NCI-H128 (cell line): Measurements from ENCODE around the gene ALOX5AP.

Experiments
- DNase-seq: peaks from one replicate; lab custom pipeline; 2025; ENCODE audit not compliant: unreplicated experiment; lab: John Stamatoyannopoulos, UW

Gene ALOX5AP

DNA sequence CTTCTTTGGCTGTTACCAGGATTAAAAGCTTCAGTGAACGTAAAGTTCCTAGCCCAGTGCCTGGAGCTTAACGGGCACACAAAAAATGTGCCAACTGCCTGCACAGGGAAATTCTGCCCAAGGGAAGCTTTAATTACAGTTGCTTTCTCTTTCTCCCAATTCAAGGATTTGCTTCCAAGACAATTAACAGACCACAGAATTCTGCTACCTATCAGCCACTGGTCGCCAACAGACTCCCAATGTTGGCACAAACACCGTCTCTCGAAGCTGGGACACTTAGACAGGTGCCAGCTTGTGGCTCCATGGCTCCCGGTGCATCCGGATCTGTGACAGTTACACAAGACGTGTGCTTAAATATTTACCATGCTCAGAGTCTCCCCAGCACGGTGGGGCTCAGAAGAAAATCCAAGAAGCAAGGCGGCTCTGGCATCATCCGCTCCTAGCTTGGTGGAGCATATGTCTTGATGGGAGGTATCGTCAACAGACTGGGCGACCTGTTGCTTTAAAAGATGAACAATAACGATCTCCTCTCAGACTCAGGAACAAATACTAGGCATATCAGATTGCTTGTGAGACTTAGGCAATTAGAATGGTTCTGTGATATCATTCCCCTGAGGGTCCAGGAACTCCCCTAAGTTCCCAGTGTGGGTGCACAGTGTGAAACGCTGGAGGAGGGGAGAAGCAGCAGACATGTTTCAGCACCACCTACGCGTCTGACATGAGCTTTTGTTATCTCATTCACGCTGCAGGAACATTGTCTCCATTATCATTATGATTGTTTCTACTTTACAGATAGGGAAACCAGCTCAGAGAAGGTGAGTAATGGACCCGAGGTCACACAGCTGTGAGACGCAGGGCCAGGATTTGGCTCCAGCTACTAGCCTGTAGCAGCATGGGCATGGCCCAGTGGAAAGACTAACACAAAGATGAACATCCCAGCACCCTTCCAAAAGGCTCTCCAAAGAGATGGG, 61.6 kb downstream of the ALOX5AP start:
- DNase-seq = no peak

GRCh38 chr13:30797847-30798535, 62.6 kb downstream of the ALOX5AP start:
- DNase-seq = no peak

- no peak for DNase-seq
These were observed 63.5 kb downstream of the ALOX5AP start for GRCh38 chr13:30798776-30799355.

DNA sequence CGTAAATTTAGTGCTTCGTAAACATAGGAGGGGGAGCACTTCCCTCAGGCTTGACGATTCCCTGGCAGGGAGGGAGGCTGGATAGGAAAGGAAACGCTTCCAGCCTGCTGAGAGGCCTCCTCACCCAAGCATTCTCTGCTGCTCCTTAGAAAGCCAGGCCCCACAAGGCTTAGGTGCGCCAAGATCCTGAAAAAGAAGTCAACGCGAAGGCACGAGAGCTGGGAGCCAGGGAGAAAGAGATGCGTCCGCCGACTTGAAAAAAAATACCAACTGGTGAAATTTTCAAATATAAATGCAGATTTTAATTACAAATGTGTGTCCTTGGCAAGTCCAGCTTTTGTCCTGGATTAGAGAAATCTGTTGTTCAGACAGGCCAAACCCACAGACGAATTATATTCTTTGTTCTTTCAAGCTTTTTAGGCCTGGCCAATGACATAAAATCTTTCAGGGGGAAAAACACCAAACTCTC, 64.0 kb downstream of the ALOX5AP start:
- no peak for DNase-seq

DNA sequence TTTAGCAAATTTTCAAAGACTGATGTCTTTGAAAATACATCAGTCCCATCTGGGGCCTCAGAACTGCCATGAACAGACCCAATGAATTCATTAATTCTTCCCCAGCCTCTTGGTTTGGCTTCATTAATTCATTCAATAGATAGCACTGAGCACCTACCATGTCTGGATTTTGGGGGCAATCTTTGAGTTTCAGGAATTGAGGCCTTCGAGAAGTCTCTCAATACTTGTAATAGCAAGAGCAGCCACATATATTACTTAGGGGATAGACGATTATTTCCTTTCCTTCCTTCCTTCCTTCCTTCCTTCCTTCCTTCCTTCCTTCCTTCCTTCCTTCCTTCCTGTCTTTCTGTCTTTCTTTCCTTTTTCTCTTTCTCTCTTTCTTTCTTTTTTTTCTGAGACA, 64.8 kb downstream of the ALOX5AP start:
- DNase-seq = no peak

- DNase-seq = no peak
These were observed 67.2 kb downstream of the ALOX5AP start for GRCh38 chr13:30802501-30802900.

DNA sequence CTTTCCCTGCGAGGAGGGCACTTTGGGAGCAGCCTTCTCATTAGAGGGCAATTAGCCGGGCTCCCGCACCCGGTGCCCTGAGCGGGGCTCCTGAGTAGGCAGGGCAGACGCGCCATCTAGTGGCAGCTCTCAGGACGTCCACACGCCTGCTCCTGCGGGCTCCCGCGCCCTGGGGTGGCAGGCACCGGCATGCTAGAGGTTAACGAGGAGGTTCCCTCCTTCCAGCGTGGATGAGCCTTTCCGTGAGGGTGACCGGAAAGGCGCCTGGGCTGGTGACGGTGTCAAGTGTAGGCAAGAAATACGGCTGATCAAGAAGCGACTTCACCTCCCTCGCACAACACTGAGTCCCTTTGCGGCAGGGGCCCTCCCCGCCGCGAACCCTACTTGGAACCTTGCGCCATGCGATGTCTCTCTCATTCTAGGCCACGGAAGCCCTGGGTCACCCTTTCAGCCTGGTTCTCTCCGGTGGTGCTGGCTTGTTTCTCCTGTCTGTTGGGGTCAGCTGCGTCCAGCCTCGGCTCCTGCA, 67.7 kb downstream of the ALOX5AP start:
- peak; percentile 61 for DNase-seq

DNA sequence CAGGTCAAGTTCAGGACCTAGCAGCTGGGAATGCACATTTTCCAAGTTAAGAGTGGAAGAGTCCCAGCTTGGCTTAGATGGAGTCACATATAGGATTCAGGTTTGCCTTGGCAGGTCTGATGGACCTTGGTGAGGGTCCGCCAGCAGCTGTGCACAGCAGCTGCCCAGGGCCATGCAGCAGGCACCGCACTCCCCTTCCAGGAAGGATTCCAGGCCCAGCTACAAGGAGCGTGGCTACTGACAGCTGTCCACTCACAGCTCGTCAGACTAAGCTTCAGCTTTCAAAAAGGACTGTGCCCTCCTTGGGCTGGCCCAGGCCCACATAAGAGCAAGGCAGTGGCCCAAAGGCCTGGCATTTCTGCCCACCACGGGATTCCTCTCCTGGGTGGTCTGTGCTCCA, 68.4 kb downstream of the ALOX5AP start:
- DNase-seq = no peak

DNA sequence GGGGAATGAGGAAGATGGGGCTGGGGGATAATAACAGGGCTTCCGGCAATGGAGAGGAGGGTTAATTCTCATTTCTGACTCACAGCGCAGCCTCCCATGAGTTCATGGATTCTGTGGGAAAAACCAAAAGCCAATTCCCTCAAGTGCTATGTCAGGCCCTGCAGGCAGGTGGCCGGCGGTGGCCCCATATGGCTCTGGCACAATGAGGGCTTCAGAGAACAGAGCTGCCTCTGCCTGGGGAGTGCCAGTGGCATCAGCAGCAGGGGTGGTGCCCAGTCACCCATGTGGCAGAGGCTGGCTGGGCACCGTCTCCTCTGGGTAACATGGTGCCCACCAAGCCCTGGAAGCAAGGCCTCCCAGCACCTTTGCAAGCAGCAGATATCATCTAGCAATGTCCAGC, 69.1 kb downstream of the ALOX5AP start:
- no peak for DNase-seq

DNA sequence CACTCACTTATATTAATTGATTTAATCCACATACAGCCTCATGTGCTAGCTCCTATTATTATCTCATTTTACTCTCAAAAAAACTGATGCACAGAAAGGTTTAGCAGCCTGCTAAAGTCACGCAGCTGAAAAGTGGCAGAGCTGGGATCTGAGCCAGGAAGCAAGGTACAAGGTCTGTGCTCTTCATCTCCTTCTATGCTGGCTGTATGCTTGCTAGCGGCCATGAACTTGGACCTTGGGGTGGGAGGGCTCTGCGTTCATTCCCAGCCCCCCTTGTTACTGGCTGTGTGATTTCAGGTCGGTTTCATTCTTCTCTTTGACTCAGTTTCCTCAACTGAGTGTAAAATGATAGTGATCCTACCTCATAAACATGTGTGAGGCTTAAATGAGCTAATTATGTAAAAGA, 69.8 kb downstream of the ALOX5AP start:
- DNase-seq = no peak

GRCh38 chr13:30805603-30806011, 70.3 kb downstream of the ALOX5AP start:
- DNase-seq = no peak

- no peak for DNase-seq
These were observed 71.4 kb downstream of the ALOX5AP start for GRCh38 chr13:30806784-30807183.

DNA sequence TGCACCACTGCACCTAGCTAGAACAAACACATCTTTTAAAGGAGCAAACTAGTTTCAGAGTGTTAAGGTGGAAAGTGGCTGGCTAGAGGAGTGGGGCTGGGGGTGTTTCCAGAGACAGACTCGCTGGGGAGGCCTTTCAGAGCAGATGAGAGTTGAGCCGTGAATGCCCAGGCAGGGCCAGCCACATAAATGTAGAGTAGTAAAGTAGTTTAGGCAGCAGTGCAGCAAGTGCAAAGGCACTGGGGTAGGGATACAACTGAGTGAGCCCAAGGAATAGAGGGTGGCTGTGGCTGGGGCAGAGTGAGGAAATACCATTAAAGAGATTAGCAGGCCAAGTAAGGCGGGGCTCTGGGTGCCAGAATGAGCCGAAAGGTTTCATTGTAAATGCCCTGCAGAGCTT, 72.0 kb downstream of the ALOX5AP start:
- no peak for DNase-seq

DNA sequence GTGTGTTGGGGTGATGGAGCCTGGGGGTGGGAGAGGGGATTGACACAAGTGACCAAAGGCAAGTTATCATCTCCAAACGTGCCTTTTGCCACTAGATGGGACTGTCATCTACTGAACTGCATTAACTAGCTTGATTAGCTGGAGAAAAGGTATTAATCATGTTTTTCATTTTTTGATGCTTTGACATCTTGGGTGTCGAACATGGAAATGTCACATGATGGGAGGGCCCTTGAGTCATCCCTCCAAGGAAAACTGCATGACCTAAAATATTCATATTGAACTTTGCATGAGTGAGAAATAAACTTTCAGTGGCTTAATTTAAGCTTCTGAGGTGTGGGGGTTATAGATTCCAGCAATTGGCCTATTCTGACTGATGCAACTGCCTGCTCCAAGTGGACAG, 73.3 kb downstream of the ALOX5AP start:
- DNase-seq = no peak

DNA sequence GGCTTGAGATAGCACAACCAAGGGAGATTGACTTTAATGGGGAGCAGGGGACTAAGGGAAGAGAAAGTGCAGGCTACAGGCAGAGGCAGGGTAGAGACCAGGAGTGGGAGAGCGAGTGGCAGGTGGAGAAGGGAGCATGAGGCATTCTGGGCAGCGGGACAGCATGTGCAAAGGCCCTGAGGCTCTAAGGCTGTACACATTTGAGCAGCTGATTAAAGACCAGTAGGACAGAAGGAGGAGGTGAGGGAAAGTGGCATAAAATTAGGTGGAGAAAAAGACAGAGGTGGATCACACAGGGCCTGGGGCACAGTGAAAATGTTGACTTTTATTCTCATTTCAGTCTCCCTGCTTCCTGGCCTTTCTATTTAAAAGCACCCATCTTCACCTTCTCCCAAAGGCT, 74.4 kb downstream of the ALOX5AP start:
- DNase-seq = no peak

DNA sequence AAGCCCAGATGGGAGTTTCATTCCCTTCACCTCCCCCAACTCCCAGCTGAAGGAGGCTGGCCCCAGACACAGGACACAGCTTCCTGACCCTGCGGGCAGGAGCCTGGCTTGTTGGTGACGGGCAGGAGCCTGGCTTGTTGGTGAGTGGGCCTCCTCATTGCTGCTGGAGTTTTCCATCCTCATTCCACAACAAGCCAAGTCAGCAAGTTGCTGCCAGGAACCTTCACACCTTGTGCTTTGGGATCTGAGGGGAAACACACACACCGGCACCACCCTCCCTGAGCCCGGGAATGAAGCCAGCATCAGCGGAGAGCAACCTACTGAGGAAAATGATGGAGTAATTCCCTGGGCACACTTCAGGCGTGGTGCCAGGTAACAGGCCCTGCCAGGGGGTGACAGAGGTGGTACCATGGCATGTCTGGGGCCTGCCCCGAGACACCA, 74.9 kb downstream of the ALOX5AP start:
- DNase-seq = no peak

GRCh38 chr13:30810801-30811200, 75.5 kb downstream of the ALOX5AP start:
- no peak for DNase-seq
